Measurements from ENCODE around the gene UBE2M.
"Not testable (repeated sequence)": the region's sequence is repeated elsewhere in the genome, so short reads cannot be mapped to it uniquely, and the experiment has no call there.

UBE2M gene

DNA sequence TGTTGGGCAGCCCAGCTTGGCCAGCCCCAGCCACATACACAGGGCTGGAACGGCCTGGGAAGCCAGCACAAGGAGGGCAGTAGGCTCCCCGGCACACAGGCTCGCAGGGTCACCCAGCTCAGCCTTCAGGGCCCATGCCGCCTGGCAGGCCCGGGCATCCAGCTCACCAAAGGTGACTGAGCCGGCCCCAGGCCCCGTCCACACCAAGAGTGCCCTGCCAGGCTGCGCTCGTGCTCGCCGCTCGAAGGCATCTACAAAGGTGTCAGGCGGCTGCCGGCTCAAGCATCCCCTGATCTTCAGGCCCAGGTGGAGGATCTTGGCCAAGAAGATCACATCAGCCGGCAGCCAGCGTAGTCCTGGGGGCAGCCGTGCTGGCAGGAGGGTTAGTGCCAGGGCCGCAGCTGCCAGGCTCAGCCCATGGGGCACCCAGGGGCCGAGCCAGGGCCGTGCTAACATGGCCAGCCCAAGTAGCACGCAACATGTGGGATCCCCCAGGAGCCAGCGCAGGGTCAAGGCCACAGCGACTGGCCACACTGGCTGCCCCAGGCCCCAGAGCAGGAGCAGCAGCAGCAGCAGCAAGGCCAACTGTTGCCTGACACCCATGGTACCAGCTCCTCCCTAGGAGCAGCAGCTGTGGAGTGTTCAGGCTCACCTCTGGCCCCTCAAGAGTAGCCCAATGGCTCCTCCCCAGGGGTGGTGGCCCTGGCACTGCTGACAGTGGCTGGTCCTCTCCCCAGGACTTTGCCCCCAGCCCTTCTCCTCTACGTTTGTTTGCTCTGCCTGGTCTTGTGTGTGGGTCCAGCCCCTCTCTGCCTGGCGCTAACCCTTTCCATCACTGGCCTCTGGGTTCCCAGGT lies 46.8 kb downstream of the UBE2M start, which contains the start of gene SLC27A5:
Gene SLC27A5, minus strand, starts transcription at position 640 of the 856 bp plus-strand sequence. Its CDS starts 37 bp downstream, at position 603.
- DNase-seq (ENCODE audit: extremely low spot score), result no peak
- TF ChIP-seq, protein P1, sequence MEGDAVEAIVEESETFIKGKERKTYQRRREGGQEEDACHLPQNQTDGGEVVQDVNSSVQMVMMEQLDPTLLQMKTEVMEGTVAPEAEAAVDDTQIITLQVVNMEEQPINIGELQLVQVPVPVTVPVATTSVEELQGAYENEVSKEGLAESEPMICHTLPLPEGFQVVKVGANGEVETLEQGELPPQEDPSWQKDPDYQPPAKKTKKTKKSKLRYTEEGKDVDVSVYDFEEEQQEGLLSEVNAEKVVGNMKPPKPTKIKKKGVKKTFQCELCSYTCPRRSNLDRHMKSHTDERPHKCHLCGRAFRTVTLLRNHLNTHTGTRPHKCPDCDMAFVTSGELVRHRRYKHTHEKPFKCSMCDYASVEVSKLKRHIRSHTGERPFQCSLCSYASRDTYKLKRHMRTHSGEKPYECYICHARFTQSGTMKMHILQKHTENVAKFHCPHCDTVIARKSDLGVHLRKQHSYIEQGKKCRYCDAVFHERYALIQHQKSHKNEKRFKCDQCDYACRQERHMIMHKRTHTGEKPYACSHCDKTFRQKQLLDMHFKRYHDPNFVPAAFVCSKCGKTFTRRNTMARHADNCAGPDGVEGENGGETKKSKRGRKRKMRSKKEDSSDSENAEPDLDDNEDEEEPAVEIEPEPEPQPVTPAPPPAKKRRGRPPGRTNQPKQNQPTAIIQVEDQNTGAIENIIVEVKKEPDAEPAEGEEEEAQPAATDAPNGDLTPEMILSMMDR (IDR thresholded peaks at IDR 0.05; ENCODE audit: control extremely low read depth, extremely low read depth, low read depth, missing control alignments), result no peak
- ChIA-PET POLR2A (no interaction called here), CTCF (interaction anchor here (1.2 to 2.5 kb wide), 3 partner anchors 8 to 70 kb away, joined by 3 to 12 read pairs (median 8); partner anchors contain the start of gene ZBTB45)

DNA sequence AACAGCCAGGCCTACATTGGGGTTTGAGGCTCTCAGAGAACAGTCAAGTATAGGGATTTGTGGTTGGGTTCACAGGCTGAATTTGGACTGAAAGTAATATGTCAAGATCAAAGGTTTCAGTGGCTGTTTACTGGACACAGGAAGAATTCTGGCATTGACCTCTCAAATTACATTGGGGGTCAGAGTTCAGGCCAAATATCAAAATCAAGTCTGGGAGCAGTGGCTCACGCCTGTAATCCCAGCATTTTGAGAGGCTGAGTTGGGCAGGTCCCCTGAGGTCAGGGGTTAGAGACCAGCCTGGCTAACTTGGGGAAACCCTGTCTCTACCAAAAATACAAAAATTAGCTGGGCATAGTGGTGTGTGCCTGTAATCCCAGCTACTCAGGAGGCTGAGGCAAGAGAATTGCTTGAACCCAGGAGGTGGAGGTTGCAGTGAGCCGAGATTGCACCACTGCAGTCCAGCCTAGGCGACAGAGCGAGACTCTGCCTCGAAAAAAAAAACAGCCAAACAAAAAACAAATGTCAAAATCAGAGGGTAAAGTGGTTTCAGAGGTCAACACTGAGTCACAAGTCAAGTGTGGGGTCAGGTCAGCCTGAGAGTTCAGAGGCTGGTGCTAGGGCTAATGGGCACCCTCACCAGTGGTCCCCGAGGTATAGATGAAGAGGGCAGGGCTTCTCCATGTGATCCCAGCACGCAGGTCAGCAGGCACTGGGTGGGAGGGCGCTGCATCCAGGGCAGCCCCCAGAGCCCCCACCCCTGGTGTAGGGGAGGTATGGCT lies 48.1 kb downstream of the UBE2M start:
- ChIA-PET CTCF (interaction anchor here (1.2 to 2.5 kb wide), 3 partner anchors 10 to 71 kb away, joined by 3 to 12 read pairs (median 8); partner anchors contain the start of gene ZBTB45), POLR2A (no interaction called here)
- no peak for DNase-seq (ENCODE audit: extremely low spot score)
- TF ChIP-seq, protein P1 (IDR thresholded peaks at IDR 0.05; ENCODE audit: control extremely low read depth, extremely low read depth, low read depth, missing control alignments), result no peak

DNA sequence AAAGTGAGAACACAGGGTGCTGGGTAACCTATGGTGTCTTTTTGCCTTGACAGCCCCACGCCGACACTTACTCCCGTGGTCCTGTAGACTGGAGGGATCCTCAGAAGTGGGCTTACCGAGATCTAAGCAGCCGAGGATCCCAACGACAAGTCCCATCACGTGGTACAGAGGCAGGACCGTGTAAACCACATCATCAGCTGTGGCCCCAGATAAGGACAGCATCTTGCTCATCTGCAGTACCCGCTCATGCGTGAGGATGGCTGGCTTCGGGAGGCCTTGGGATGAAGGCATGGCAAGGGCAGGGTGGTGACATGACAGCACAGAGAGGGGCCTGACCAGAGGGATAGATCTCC lies 48.7 kb downstream of the UBE2M start:
- ChIA-PET POLR2A (no interaction called here), CTCF (no interaction called here)
- TF ChIP-seq, protein P1 (IDR thresholded peaks at IDR 0.05; ENCODE audit: control extremely low read depth, extremely low read depth, low read depth, missing control alignments), result no peak
- no peak for DNase-seq (ENCODE audit: extremely low spot score)

DNA sequence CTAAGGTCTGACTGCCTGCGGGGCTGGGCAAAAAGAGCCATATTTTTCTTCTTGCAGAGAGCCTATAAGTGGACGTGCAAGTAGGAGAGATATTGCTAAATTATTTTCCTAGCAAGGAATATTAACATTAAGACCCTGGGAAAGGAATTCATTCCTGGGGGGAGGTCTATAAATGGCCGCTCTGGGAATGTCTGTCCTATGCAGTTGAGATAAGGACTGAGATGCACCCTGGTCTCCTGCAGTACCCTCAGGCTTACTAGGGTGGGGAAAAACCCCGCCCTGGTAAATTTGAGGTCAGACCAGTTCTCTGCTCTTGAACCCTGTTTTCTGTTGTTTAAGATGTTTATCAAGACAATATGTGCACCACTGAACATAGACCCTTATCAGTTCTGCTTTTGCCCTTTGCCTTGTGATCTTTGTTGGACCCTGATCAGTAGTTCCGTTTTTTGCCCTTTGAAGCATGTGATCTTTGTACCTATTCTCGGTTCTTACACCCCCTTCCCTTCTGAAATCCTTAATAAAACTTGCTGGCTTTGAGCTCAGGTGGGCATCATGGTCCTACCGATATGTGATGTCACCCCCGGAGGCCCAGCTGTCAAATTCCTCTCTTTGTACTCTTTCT lies 50.7 kb downstream of the UBE2M start:
- POLR2A ChIA-PET; DNase-seq (ENCODE audit: extremely low spot score): not testable (repeated sequence)
- CTCF ChIA-PET, result interaction anchor here (0.6 to 0.9 kb wide), 3 partner anchors 10 to 28 kb away, joined by 3 to 5 read pairs (median 3); partner anchors contain the start of gene ZBTB45
